ENCODE data around the gene ANAPC4. TPM values are rescaled to one million over a fixed set of nuclear protein-coding genes. Genes with fewer than 3 reads are reported as not detected.

ANAPC4 gene
- total and polyA plus RNA-seq, 2 donors (not counting 3 experiments of a cell fraction or from before 2014, with no cell fraction given): 7.6 to 32.1 TPM

GRCh38 chr4:25467843-25468242 lies 90.8 kb downstream of the ANAPC4 start:
- intact Hi-C loops (cut with micrococcal nuclease) (loop anchor here (1.0 kb wide), 1 partner anchor 11 kb away; no protein-coding TSS in a partner anchor), dilution Hi-C loops (cut with MboI; ENCODE audit: extremely low pct_ligation_motif_present, low sequenced_read_pairs) (no loop called here)
- no TSS peak for BruUV-seq (replicated peaks)
- no peaks in the 10 kb centered on the region for H3K79me2 ChIP-seq (ENCODE audit: control insufficient read depth, insufficient read depth, low read length)
- peak overlapping the region; percentile 14 for H3K9ac ChIP-seq (replicated peaks; ENCODE audit: extremely low read depth, insufficient read depth, low read length)
- H3K27ac ChIP-seq (ENCODE audit: insufficient read depth, low read depth, low read length): peak overlapping the region; percentile 92
- H3K4me3 ChIP-seq (replicated peaks in 1 of 3; ENCODE audit: insufficient read depth in 1 of 3, low read depth in 1 of 3, low read length in 3 of 3): no peak overlapping the region
- no peaks in the 10 kb centered on the region for H4K20me1 ChIP-seq (replicated peaks; ENCODE audit: control insufficient read depth, extremely low read depth, insufficient read depth, low read length)
- peak overlapping the region; percentile 31 for H3K4me2 ChIP-seq (ENCODE audit: insufficient read depth, low read length)
- POLR2A ChIA-PET: no interaction called here
- peaks cover 18% of the 10 kb centered on the region for H3K4me1 ChIP-seq (ENCODE audit: control insufficient read depth, extremely low read depth, insufficient read depth, low read length)
- H3K36me3 ChIP-seq (ENCODE audit: control insufficient read depth in 2 of 2, extremely low read depth in 1 of 2, insufficient read depth in 2 of 2, low read length in 2 of 2): no peaks in the 10 kb centered on the region
- DNase-seq (ENCODE audit: low read depth, low spot score) (peak; percentile 51), FAIRE-seq (no peak)
- peak overlapping the region; percentile 98 for H2AFZ ChIP-seq (ENCODE audit: low read depth, low read length)
- H3K27me3 ChIP-seq (ENCODE audit: control insufficient read depth in 2 of 2, insufficient read depth in 2 of 2, low read length in 2 of 2): no peaks in the 10 kb centered on the region
- H3K9me3 ChIP-seq (replicated peaks; ENCODE audit: control insufficient read depth, insufficient read depth, low read length): no peaks in the 10 kb centered on the region
- H3K9me1 ChIP-seq (replicated peaks; ENCODE audit: control insufficient read depth, extremely low read depth, insufficient read depth, low read length): no peaks in the 10 kb centered on the region
- CTCF ChIA-PET: interaction anchor here (2.1 kb wide), 1 partner anchor 11 kb away, joined by 10 read pairs; no protein-coding TSS in a partner anchor
- no peak for TF ChIP-seq GATA2 (IDR thresholded peaks at IDR 0.05; ENCODE audit: insufficient read depth, insufficient read length, low read depth, low read length)
- no peak for TF ChIP-seq FOS (IDR thresholded peaks at IDR 0.05; ENCODE audit: borderline replicate concordance, insufficient read depth, low read length)
- TF ChIP-seq POLR2AphosphoS5 (IDR thresholded peaks at IDR 0.05; ENCODE audit: insufficient read depth, low read depth, low read length): no peak

Other genes with a start within 250 kb of the ANAPC4 start
- gene SEPSECS, start 216.8 kb upstream of the ANAPC4 start, total RNA-seq: 5.8 and 8.3 TPM in 2 replicates
- gene SEPSECS, start 216.8 kb upstream of the ANAPC4 start, polyA plus RNA-seq: 2.2 and 2.8 TPM in 2 replicates
- 17.9 and 19.3 TPM in 2 replicates for gene PI4K2B, start 143.2 kb upstream of the ANAPC4 start, total RNA-seq
- 2.8 and 3.5 TPM in 2 replicates for gene PI4K2B, start 143.2 kb upstream of the ANAPC4 start, polyA plus RNA-seq
- 9.9 and 10.9 TPM in 2 replicates for gene ZCCHC4, start 64.5 kb upstream of the ANAPC4 start, total RNA-seq
- gene ZCCHC4, start 64.5 kb upstream of the ANAPC4 start, polyA plus RNA-seq: 6.6 TPM in 2 replicates

Data from endothelial cell of umbilical vein (primary cell).